HG02642 (cell line): Measurements from ENCODE around the gene TBC1D8.
"Not testable (repeated sequence)": the region's sequence is repeated elsewhere in the genome, so short reads cannot be mapped to it uniquely, and the experiment has no call there.

Source experiments
- ATAC-seq: cut with Tn5 transposase; IDR thresholded peaks from one replicate; pipeline ENCODE4 v1.9.1; 2021; ENCODE audit warnings: mild to moderate bottlenecking; ENCODE audit not compliant: unreplicated experiment, poor library complexity

Gene TBC1D8

DNA sequence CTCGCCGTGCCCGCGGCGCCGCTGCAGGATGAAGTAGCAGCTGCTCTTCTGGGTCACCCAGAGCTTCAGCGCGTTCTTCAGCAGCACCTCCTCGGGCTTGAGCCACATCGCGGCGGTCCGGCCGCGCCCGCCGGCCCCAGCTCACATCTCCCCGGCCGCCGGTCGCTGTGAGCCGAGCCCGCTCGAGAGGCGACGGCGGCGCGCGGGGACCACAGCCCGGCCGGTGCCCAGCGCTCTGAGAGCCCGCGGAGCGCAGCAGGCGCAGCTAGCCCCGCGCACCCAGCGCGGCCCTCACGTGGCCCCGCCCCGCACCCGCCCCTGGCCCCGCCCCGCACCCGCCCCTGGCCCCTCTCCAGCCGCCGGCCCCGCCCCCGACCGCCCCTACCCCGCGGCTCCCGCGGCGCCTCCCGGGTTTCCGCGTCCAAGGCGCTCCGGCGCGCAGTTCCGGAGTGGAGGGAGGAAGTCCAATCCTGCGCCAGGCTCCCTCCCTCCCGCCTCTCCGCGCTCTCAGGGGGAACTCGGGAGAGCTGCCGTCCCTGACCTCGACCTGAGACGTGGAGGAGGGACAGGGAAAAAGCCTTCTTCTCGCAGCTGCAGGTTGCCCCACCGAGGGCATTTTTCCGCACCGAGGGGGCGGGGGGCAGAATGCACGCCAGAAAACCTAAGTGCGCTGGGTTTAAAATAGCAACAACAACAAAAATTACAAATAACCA, at the start of gene TBC1D8:
Gene TBC1D8, minus strand, starts transcription at position 237 of the 713 bp plus-strand sequence. Its CDS starts 129 bp downstream, at position 108.
- peak; percentile 85 for ATAC-seq

GRCh38 chr2:101200676-101201075, 49.5 kb upstream of the TBC1D8 start:
- ATAC-seq, result no peak

DNA sequence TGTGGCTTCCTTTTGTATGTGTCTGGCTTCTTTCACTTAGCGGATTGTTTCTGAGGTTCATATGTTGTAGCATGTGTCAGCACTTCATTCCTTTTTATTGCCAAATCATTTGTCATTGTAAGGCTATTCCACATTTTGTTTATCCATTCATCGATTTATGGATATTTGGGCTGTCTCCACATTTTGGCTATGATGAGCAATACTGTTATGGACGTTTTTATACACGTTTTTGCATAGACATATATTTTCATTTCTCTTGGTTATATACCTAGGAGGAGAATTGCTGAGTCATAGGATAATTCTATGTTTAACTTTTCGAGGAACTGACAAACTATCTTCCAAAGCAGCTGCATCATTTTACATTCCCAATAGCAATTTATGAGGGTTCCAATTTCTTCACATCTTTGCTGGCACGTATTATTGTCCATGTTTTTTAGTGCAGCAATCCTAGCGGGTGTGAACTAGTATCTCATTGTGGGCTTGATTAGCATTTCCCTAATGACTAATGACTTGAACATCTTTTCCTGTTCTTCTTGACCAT, 48.1 kb upstream of the TBC1D8 start:
- ATAC-seq, result no peak

DNA sequence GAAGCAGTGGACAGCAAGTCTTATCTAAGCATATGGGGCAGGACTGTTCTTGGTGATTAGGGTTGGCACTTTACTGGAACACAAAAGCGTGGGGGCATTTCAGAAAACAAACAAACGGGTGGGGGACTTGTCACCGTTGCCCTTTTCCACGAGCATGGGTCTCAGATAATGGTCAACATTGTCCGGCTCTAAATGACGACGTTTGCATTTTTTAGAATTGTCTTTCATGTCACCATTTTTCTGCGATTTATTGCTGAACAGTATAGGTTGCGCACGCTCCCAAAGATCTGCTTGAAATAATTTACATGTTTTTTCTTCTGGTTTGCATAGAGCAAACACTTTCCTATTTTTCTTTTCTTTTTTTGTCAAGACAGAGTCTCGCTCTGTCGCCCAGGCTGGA, 46.6 kb upstream of the TBC1D8 start:
- no peak for ATAC-seq

DNA sequence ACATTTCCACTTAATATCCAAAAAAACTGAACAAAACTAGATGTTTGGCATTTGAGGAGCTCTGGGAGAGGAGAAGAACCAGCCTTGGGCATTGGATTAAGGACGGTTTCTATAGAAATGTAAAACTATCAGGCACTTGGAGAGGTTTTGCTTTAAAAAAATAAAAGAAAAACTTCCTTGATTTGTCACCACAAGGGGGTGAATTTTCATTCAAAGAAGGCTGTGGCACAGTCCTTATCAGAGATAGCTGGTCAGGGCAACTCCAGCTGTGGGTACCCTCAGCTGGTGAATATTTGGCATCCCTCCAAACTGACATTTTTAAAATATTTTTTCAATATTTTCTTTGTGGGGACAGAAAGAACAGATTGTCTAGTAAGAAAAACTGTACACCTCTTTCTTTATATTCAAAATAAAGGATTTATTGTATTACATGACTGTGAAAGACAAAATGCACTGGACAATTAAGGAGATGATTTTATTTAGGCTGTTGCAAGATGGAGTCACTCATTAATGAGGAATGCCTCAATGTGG, 46.1 kb upstream of the TBC1D8 start:
- no peak for ATAC-seq

GRCh38 chr2:101195871-101196661, 44.9 kb upstream of the TBC1D8 start:
- no peak for ATAC-seq

- no peak for ATAC-seq
Measured at GRCh38 chr2:101193033-101193626, 41.9 kb upstream of the TBC1D8 start.

DNA sequence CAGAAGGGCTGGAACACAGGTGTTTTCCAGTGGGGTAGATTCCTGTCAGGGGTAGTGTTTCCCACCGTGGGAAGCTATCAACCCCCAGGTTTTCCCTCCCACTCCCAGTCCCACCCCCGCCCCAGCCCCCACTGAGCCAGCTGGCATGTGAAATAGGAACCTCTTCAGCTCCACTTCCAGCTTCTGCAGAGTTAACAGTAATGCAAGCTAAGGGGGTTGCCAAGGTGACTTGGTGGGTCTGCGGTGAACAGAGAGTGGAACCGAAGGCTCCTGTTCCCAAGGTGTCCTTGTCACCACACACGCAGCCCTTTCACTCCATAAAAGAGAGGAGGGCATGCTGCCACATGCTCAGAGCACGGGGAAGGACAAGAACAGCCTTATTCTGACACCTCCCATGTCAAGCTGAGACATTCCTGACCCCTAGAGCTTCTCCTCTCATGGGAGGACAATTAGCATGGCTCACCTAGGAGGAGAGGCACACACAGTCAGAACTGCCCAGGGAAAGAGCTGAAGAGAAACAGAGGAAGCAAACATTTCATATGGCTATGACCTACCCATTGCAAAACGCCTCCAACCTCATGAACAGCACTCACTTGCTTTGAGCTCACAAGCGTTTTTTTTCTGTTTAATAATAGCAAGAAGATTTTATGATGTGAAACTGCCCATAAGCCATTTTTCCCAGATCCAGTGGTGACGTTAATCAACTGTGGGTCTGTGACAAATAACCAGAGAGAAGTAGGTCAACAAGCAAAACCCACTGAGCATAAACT, 39.8 kb upstream of the TBC1D8 start:
- no peak for ATAC-seq

DNA sequence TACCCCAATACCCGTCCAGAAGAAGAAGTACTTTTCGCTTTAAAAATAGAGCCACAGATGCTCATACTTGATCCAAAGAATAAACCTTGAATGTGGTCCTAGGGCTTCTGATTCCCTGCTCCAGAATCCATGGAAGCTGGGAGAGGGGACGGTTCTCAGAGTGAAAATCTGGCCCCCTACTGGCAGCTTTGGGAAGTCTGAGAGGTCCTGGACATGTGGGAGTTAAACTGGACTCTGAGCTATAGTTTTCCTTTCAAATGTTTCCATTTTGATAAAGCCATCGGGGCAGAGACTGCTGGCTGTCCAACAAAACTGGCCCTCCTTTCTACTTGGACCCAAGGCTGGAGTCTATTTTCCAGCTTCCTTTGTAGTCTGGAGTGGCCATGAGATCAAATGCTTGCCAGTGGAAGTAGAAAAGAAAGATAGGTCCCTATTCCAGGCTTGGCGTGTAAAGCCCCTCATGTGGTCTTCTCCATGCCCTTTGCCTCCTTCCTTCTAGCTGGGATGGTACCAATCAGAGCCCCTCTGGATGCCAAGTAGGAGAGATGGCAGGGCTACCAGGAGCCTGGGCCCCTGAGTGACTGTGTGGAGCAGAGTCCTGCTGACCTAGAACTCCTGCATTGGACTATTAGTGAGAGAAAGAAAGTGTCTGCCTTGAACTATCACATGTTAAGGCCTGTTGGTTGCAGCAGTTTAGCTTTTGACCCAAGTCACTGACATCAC, 37.7 kb upstream of the TBC1D8 start:
- ATAC-seq, result no peak

DNA sequence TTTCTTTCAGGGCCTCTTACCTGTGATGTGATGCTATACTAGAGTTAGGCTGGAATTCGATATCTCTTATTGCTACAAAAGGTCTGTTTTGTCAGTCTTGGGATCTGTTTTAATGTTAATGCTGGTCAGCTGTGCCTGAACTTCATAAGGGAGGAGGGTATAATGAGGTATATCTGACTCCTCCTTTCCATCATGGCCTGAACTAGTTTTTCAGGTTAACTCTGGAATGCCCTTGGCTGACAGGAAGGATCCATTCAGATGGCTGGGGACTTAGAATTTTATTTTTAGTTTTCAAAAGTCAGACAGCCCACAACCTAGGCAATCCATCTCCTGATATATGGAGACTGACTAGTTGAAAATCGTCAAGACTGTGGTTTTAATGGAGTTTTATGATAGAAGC, 35.9 kb upstream of the TBC1D8 start:
- no peak for ATAC-seq

DNA sequence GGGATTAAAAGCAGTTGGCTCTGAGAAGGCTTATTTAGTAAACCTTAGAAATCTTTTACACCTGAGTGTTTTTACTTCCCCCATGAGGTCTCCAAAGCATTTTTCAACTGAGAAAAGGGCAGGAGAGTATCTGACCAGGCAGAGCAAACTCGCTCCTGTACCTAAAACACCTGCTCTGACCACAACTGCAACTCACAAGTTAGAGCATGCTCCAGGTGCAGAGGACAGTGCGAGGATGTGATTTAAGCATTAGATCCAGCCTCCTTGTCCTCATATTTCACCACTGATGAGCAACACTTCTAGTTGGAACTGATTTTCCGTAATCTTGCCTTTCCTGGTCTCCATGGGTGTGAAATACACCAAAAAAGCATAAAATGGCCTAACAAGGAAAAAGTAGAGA, 34.5 kb upstream of the TBC1D8 start:
- no peak for ATAC-seq

GRCh38 chr2:101185085-101185484, 33.9 kb upstream of the TBC1D8 start:
- no peak for ATAC-seq

- no peak for ATAC-seq
Measured at GRCh38 chr2:101179982-101180381, 28.8 kb upstream of the TBC1D8 start.

DNA sequence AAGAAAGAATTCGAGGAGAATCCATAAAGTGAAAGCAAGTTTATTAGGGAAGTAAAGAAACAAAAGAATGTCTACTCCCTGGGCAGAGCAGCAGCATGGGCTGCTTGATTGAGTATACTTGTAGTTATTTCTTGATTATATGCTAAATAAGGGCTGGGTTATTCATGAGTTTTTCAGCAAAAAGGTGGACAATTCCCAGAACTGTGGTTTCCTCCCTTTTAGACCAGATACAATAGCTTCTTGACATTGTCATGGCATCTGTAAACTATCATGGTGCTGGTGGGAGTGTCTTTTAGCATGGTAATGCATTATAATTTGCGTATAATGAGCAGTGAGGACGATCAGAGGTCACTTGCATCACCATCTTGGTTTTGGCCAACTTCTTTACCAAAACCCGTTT, 25.6 kb upstream of the TBC1D8 start:
- no peak for ATAC-seq

GRCh38 chr2:101175991-101176390, 24.8 kb upstream of the TBC1D8 start:
- no peak for ATAC-seq

DNA sequence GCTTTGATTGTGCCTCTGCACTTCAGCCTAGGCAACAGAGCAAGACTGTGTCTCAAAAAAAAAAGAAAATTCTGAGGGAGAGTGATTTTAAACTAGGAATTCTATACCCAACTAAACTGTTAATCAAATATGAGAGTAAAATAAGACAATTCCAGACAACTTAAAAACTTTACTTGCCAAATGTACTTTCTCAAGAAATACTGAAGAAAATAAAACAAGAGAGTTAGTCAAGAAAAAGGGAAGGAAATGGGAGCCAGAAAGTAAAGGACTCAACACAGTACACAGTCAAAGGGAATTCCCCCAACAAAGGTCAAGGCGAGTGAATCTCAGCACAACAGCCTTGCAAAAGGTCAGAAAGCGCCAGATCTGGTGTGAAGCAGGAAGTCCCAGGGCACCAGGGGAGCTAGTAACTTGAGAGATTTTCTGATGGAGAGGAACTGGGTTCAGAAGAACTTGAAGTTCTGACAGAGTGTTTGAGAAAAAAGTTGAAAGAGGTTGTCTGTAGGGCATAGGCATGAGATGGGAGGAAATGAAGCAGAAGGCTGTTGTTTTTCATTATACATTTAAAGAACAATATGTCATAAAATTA, 22.6 kb upstream of the TBC1D8 start:
- no peak for ATAC-seq

GRCh38 chr2:101169822-101170221, 18.6 kb upstream of the TBC1D8 start:
- not testable (repeated sequence) for ATAC-seq

DNA sequence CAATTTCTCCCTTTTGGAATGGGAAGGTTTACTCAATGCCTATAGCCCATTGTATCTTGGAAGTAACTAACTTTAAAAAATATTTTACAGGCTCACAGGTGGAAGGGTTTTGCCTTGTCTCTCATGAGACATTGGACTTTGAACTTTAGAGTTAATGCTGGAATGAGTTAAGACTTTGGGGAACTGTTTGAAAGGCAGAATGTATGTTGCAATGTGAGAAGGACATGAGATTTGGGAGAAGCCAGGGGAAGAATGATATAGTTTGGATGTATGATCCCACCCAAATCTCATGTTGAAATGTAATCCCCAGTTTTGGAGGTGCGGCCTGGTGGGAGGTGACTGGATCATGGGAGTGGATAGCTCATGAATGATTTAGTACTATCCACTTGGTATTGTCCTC, 17.5 kb upstream of the TBC1D8 start:
- no peak for ATAC-seq

GRCh38 chr2:101167532-101167931, 16.4 kb upstream of the TBC1D8 start:
- ATAC-seq, result not testable (repeated sequence)
